Measurements from ENCODE around the gene ASMTL.

GRCh38 chrX:1442724-1443367 is 9.9 kb downstream of the ASMTL start:
- TF ChIP-seq PATZ1 (CRISPR knock-in tag; IDR thresholded peaks at IDR 0.05; ENCODE audit: borderline replicate concordance), result no peak
- no peak for TF ChIP-seq CSDC2 (CRISPR knock-in tag; IDR thresholded peaks at IDR 0.05)
- TF ChIP-seq CSRNP3 (CRISPR knock-in tag; IDR thresholded peaks at IDR 0.05), result no peak
- TF ChIP-seq PPARA (CRISPR knock-in tag; IDR thresholded peaks at IDR 0.05; ENCODE audit: borderline replicate concordance), result no peak
- no peak for TF ChIP-seq RARB (CRISPR knock-in tag; IDR thresholded peaks at IDR 0.05)
- TF ChIP-seq ESRRG (CRISPR knock-in tag; IDR thresholded peaks at IDR 0.05), result no peak
- no peak for TF ChIP-seq CREB5 (CRISPR knock-in tag; IDR thresholded peaks at IDR 0.05; ENCODE audit: low read depth)
- TF ChIP-seq ZFP3 (CRISPR knock-in tag; IDR thresholded peaks at IDR 0.05), result no peak
- no peak for TF ChIP-seq ARNTL (CRISPR knock-in tag; IDR thresholded peaks at IDR 0.05; ENCODE audit: borderline replicate concordance, low read depth)
- no peak for TF ChIP-seq POU6F1 (CRISPR knock-in tag; IDR thresholded peaks at IDR 0.05; ENCODE audit: borderline replicate concordance, low read depth)
- TF ChIP-seq TCF4 (CRISPR knock-in tag; IDR thresholded peaks at IDR 0.05; ENCODE audit: borderline replicate concordance), result no peak
- no peak for TF ChIP-seq ZNF565 (CRISPR knock-in tag; conservative IDR thresholded peaks at IDR 0.05; ENCODE audit: low read depth)
